ENCODE measurements around the gene MDM2. TPM values are rescaled to one million over a fixed set of nuclear protein-coding genes. Genes with fewer than 3 reads are reported as not detected.

The MDM2 gene
- total and polyA plus RNA-seq, 2 of the 13 experiments (the other 11 are each of a cell fraction or from before 2014, with no cell fraction given) = 29.3 to 314 TPM

DNA sequence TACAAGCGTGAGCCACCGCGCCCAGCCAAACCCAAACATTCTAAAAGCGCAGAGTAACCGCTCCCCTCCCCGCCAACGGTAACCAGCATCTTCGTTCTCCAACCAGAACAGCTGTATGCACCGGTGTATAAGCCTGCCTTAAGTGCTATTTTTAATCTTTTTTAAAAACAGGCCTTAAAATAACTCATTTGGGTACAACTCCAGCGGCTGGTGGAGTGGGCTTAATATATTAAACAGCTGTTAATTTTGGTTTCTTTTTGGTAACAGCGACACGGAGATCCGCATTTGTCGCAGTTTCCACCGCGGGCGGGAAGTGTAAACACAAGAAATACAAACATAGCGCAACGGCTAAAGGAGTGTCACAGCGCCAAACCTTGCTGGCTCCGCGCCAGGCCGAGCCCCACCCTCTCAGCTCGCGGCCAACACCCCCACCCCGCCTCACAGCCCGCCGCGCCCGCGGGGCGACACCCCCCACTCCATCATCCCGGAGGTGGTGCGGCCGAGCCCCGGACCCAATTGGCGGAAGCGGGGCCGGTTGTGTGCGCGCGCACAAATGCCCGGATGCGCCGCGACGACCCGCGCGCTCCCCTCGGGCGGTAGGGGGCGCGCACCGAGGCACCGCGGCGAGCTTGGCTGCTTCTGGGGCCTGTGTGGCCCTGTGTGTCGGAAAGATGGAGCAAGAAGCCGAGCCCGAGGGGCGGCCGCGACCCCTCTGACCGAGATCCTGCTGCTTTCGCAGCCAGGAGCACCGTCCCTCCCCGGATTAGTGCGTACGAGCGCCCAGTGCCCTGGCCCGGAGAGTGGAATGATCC is at the start of gene MDM2 (continued):
- TF ChIP-seq, protein P1, sequence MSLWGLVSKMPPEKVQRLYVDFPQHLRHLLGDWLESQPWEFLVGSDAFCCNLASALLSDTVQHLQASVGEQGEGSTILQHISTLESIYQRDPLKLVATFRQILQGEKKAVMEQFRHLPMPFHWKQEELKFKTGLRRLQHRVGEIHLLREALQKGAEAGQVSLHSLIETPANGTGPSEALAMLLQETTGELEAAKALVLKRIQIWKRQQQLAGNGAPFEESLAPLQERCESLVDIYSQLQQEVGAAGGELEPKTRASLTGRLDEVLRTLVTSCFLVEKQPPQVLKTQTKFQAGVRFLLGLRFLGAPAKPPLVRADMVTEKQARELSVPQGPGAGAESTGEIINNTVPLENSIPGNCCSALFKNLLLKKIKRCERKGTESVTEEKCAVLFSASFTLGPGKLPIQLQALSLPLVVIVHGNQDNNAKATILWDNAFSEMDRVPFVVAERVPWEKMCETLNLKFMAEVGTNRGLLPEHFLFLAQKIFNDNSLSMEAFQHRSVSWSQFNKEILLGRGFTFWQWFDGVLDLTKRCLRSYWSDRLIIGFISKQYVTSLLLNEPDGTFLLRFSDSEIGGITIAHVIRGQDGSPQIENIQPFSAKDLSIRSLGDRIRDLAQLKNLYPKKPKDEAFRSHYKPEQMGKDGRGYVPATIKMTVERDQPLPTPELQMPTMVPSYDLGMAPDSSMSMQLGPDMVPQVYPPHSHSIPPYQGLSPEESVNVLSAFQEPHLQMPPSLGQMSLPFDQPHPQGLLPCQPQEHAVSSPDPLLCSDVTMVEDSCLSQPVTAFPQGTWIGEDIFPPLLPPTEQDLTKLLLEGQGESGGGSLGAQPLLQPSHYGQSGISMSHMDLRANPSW (CRISPR knock-in tag; IDR thresholded peaks at IDR 0.05; ENCODE audit: borderline replicate concordance) = no peak
- TF ChIP-seq BRCA1 (CRISPR knock-in tag; IDR thresholded peaks at IDR 0.05) (peak; percentile 88; the same call in 1 of the 2 replicates), ZNF772 (CRISPR knock-in tag; IDR thresholded peaks at IDR 0.05) (peak; percentile 83; the same call in 1 of the 2 replicates), MIXL1 (CRISPR knock-in tag; IDR thresholded peaks at IDR 0.05) (peak; percentile 55), ZNF12 (CRISPR knock-in tag; IDR thresholded peaks at IDR 0.05) (no peak; the same call in 1 of the 2 replicates), HMG20B (CRISPR knock-in tag; conservative IDR thresholded peaks at IDR 0.05) (no peak), RARG (CRISPR knock-in tag; IDR thresholded peaks at IDR 0.05; ENCODE audit: low read depth) (no peak), YEATS2 (CRISPR knock-in tag; IDR thresholded peaks at IDR 0.05; ENCODE audit: borderline replicate concordance) (peak; percentile 72), ZNF607 (CRISPR knock-in tag; IDR thresholded peaks at IDR 0.05; ENCODE audit: borderline replicate concordance) (peak; percentile 69; the same call in 1 of the 2 replicates), ZNF160 (CRISPR knock-in tag; IDR thresholded peaks at IDR 0.05) (peak; percentile 65), ZFP90 (CRISPR knock-in tag; IDR thresholded peaks at IDR 0.05; ENCODE audit: borderline replicate concordance) (no peak)
- TF ChIP-seq, protein P2, sequence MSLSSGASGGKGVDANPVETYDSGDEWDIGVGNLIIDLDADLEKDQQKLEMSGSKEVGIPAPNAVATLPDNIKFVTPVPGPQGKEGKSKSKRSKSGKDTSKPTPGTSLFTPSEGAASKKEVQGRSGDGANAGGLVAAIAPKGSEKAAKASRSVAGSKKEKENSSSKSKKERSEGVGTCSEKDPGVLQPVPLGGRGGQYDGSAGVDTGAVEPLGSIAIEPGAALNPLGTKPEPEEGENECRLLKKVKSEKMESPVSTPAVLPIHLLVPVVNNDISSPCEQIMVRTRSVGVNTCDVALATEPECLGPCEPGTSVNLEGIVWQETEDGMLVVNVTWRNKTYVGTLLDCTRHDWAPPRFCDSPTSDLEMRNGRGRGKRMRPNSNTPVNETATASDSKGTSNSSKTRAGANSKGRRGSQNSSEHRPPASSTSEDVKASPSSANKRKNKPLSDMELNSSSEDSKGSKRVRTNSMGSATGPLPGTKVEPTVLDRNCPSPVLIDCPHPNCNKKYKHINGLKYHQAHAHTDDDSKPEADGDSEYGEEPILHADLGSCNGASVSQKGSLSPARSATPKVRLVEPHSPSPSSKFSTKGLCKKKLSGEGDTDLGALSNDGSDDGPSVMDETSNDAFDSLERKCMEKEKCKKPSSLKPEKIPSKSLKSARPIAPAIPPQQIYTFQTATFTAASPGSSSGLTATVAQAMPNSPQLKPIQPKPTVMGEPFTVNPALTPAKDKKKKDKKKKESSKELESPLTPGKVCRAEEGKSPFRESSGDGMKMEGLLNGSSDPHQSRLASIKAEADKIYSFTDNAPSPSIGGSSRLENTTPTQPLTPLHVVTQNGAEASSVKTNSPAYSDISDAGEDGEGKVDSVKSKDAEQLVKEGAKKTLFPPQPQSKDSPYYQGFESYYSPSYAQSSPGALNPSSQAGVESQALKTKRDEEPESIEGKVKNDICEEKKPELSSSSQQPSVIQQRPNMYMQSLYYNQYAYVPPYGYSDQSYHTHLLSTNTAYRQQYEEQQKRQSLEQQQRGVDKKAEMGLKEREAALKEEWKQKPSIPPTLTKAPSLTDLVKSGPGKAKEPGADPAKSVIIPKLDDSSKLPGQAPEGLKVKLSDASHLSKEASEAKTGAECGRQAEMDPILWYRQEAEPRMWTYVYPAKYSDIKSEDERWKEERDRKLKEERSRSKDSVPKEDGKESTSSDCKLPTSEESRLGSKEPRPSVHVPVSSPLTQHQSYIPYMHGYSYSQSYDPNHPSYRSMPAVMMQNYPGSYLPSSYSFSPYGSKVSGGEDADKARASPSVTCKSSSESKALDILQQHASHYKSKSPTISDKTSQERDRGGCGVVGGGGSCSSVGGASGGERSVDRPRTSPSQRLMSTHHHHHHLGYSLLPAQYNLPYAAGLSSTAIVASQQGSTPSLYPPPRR (CRISPR knock-in tag; IDR thresholded peaks at IDR 0.05; ENCODE audit: borderline replicate concordance) = peak; percentile 65
- TF ChIP-seq, protein P3, sequence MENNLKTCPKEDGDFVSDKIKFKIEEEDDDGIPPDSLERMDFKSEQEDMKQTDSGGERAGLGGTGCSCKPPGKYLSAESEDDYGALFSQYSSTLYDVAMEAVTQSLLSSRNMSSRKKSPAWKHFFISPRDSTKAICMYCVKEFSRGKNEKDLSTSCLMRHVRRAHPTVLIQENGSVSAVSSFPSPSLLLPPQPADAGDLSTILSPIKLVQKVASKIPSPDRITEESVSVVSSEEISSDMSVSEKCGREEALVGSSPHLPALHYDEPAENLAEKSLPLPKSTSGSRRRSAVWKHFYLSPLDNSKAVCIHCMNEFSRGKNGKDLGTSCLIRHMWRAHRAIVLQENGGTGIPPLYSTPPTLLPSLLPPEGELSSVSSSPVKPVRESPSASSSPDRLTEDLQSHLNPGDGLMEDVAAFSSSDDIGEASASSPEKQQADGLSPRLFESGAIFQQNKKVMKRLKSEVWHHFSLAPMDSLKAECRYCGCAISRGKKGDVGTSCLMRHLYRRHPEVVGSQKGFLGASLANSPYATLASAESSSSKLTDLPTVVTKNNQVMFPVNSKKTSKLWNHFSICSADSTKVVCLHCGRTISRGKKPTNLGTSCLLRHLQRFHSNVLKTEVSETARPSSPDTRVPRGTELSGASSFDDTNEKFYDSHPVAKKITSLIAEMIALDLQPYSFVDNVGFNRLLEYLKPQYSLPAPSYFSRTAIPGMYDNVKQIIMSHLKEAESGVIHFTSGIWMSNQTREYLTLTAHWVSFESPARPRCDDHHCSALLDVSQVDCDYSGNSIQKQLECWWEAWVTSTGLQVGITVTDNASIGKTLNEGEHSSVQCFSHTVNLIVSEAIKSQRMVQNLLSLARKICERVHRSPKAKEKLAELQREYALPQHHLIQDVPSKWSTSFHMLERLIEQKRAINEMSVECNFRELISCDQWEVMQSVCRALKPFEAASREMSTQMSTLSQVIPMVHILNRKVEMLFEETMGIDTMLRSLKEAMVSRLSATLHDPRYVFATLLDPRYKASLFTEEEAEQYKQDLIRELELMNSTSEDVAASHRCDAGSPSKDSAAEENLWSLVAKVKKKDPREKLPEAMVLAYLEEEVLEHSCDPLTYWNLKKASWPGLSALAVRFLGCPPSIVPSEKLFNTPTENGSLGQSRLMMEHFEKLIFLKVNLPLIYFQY (CRISPR knock-in tag; IDR thresholded peaks at IDR 0.05; ENCODE audit: borderline replicate concordance) = peak; percentile 73
- TF ChIP-seq, protein P4, sequence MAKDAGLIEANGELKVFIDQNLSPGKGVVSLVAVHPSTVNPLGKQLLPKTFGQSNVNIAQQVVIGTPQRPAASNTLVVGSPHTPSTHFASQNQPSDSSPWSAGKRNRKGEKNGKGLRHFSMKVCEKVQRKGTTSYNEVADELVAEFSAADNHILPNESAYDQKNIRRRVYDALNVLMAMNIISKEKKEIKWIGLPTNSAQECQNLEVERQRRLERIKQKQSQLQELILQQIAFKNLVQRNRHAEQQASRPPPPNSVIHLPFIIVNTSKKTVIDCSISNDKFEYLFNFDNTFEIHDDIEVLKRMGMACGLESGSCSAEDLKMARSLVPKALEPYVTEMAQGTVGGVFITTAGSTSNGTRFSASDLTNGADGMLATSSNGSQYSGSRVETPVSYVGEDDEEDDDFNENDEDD (CRISPR knock-in tag; IDR thresholded peaks at IDR 0.05; ENCODE audit: borderline replicate concordance) = peak; percentile 84
- TF ChIP-seq, protein P5, sequence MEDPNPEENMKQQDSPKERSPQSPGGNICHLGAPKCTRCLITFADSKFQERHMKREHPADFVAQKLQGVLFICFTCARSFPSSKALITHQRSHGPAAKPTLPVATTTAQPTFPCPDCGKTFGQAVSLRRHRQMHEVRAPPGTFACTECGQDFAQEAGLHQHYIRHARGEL (CRISPR knock-in tag; IDR thresholded peaks at IDR 0.05) = 0 out of 2 replicates have a peak, but pooled peaks have one; percentile 58

All from HepG2 (cell line).